HCT116 (cell line): ENCODE measurements around the gene CYP1A2. TPM values are rescaled to one million over a fixed set of nuclear protein-coding genes. Genes with fewer than 3 reads are reported as not detected.

ENCODE experiments used
- ATAC-seq: fragments of 200-7000 bp; cut with Tn5 transposase; 2 replicates; pipeline ENCODE4 v1.9.1; 2020; ENCODE audit warnings: mild to moderate bottlenecking, moderate library complexity
- BruUV-seq: library from RNA; stranded (reverse); fragments of 400-500 nt; replicated peaks from 2 replicates; lab custom pipeline; 2021; lab: Mats Ljungman, UMichigan
- CTCF ChIA-PET: fragments of 300-600 bp; sonication (Branson Sonifier 250); formaldehyde crosslinking; loops from one replicate; lab custom pipeline; 2021; ENCODE audit warnings: antibody characterized with exemption; lab: Charles Lee
- POLR2A ChIA-PET: fragments of 300-600, 350-600 bp; sonication (Branson Sonifier 250); formaldehyde crosslinking; loops from one replicate; lab custom pipeline; 2021; ENCODE audit warnings: antibody characterized with exemption; lab: Charles Lee
- RAD21 ChIA-PET, 2 experiments: fragments of 300-600 bp; sonication (Branson Sonifier 250); formaldehyde crosslinking; loops; one replicate each; lab custom pipeline; 2023; ENCODE audit warnings: low total read pairs in 2 of 2; ENCODE audit not compliant: uncharacterized antibody in 2 of 2, unreplicated experiment in 2 of 2, low non-redundant PET in 1 of 2; lab: Charles Lee
- DNase-seq: peaks from one replicate; pipeline ENCODE4 v3.0.0-alpha.2; 2010; ENCODE audit warnings: low read depth, low spot score
- H2AFZ ChIP-seq: fragments of 200-600 bp; shearing (Covaris generic), sonication (generic); 2 replicates; pipeline ENCODE4 v1.6.1; 2017; ENCODE audit warnings: low read depth, mixed run types, mixed read lengths, antibody characterized with exemption, low read length; ENCODE audit not compliant: poor library complexity, severe bottlenecking
- H3K27ac ChIP-seq: 2 replicates; pipeline ENCODE4 v1.5.1; 2012; ENCODE audit warnings: low read depth, low read length
- H3K27me3 ChIP-seq: fragments of 200-600 bp; sonication (generic); 2 replicates; pipeline ENCODE4 v1.6.1; 2016; ENCODE audit warnings: mixed run types, low read length, mixed read lengths; ENCODE audit not compliant: insufficient read depth
- H3K36me3 ChIP-seq, 2 experiments: fragments of 200-500 bp in 1 of 2; fragments of 200-600 bp in 1 of 2; sonication (Bioruptor generic) in 1 of 2; sonication (generic) in 1 of 2; 2 replicates each; pipeline versions ENCODE4 v1.5.1 to v1.6.1; 2014 to 2016; ENCODE audit warnings: low read length in 2 of 2, inconsistent platforms in 1 of 2, mixed read lengths in 1 of 2, mixed run types in 1 of 2; ENCODE audit not compliant: insufficient read depth in 2 of 2, control insufficient read depth in 1 of 2
- H3K4me1 ChIP-seq, 2 experiments: fragments of 200-600 bp in 1 of 2; sonication (generic) in 1 of 2; 2 replicates each; pipeline versions ENCODE4 v1.5.1 to v1.6.1; 2012 to 2017; ENCODE audit warnings: low read length in 2 of 2, inconsistent platforms in 1 of 2, mild to moderate bottlenecking in 1 of 2, mixed read lengths in 1 of 2, mixed run types in 1 of 2, moderate library complexity in 1 of 2; ENCODE audit not compliant: insufficient read depth in 2 of 2, control insufficient read depth in 1 of 2
- H3K4me2 ChIP-seq: fragments of 200-600 bp; sonication (generic); 2 replicates; pipeline ENCODE4 v1.6.1; 2017; ENCODE audit warnings: mixed run types, low read length, mixed read lengths
- H3K4me3 ChIP-seq, 2 experiments: fragments of 200-600 bp in 1 of 2; sonication (generic) in 1 of 2; replicated peaks in 1 of 2; 2 replicates each; pipeline ENCODE4 v1.5.1; 2011 to 2016; ENCODE audit warnings: low read length in 2 of 2, control low read depth in 1 of 2, low read depth in 1 of 2, mild to moderate bottlenecking in 1 of 2, mixed read lengths in 1 of 2, mixed run types in 1 of 2
- H3K79me2 ChIP-seq: fragments of 200-600 bp; sonication (generic); 2 replicates; pipeline ENCODE4 v1.6.1; 2017; ENCODE audit warnings: mild to moderate bottlenecking, mixed run types, low read length, moderate library complexity, mixed read lengths; ENCODE audit not compliant: insufficient read depth
- H3K9ac ChIP-seq: fragments of 200-600 bp; sonication (generic); 2 replicates; pipeline ENCODE4 v1.6.1; 2016; ENCODE audit warnings: low read length, mixed read lengths
- H3K9me2 ChIP-seq: fragments of 200-600 bp; sonication (generic), shearing (Covaris generic); 2 replicates; pipeline ENCODE4 v1.6.1; 2017; ENCODE audit warnings: mixed run types, mild to moderate bottlenecking, moderate library complexity; ENCODE audit not compliant: insufficient read depth
- H3K9me3 ChIP-seq, 2 experiments: fragments of 200-500 bp in 1 of 2; fragments of 200-600 bp in 1 of 2; sonication (Bioruptor generic) in 1 of 2; sonication (generic) in 1 of 2; 2 replicates each; pipeline ENCODE4 v1.6.1; 2014 to 2017; ENCODE audit warnings: low read length in 2 of 2, mixed read lengths in 2 of 2, inconsistent platforms in 1 of 2, low read depth in 1 of 2, mild to moderate bottlenecking in 1 of 2, mixed run types in 1 of 2, moderate library complexity in 1 of 2; ENCODE audit not compliant: control insufficient read depth in 1 of 2, insufficient read depth in 1 of 2
- H4K20me1 ChIP-seq: fragments of 200-600 bp; sonication (generic), shearing (Covaris generic); 2 replicates; pipeline ENCODE4 v1.6.1; 2017; ENCODE audit warnings: mixed run types, mild to moderate bottlenecking, moderate library complexity; ENCODE audit not compliant: insufficient read depth
- CBX3 ChIP-seq: IDR thresholded peaks from 2 replicates; pipeline ENCODE4 v1.6.1; 2012; ENCODE audit warnings: low read depth
- CEBPB ChIP-seq: IDR thresholded peaks from 2 replicates; pipeline ENCODE4 v1.6.1; 2012; ENCODE audit warnings: low read depth
- CTCF ChIP-seq, 3 experiments: fragments of 200-600 bp in 1 of 3; sonication (generic) in 1 of 3; IDR thresholded peaks in 2 of 3; conservative IDR thresholded peaks in 1 of 3; 2 replicates each; pipeline ENCODE4 v1.5.1; 2012 to 2017; ENCODE audit warnings: low read depth in 2 of 3, low read length in 2 of 3, antibody characterized with exemption in 1 of 3, borderline replicate concordance in 1 of 3, control low read depth in 1 of 3, mild to moderate bottlenecking in 1 of 3, mixed read lengths in 1 of 3, mixed run types in 1 of 3, moderate library complexity in 1 of 3; ENCODE audit not compliant: insufficient read depth in 1 of 3
- ELF1 ChIP-seq: IDR thresholded peaks from 2 replicates; pipeline ENCODE4 v1.6.1; 2012; ENCODE audit warnings: low read depth, borderline replicate concordance
- EZH2phosphoT487 ChIP-seq: fragments of 200-600 bp; IDR thresholded peaks from 2 replicates; pipeline ENCODE4 v1.6.1; 2018; ENCODE audit warnings: antibody characterized with exemption, borderline replicate concordance
- FOSL1 ChIP-seq: IDR thresholded peaks from 2 replicates; pipeline ENCODE4 v1.6.1; 2012; ENCODE audit warnings: low read depth
- JUND ChIP-seq: IDR thresholded peaks from 2 replicates; pipeline ENCODE4 v1.6.1; 2012
- MAX ChIP-seq: IDR thresholded peaks from 2 replicates; pipeline ENCODE4 v1.6.1; 2012
- POLR2A ChIP-seq: IDR thresholded peaks from 2 replicates; pipeline ENCODE4 v1.7.0; 2011; ENCODE audit warnings: borderline replicate concordance; ENCODE audit not compliant: insufficient read depth, insufficient read length; ENCODE audit errors: extremely low read depth
- POLR2AphosphoS5 ChIP-seq: IDR thresholded peaks from 2 replicates; pipeline ENCODE4 v1.6.1; 2011; ENCODE audit warnings: mild to moderate bottlenecking, low read depth, low read length, moderate library complexity
- RAD21 ChIP-seq: IDR thresholded peaks from 2 replicates; pipeline ENCODE4 v1.6.1; 2012; ENCODE audit warnings: low read depth, mild to moderate bottlenecking
- SIN3A ChIP-seq: IDR thresholded peaks from 2 replicates; pipeline ENCODE4 v1.6.1; 2012; ENCODE audit warnings: low read depth
- SP1 ChIP-seq: IDR thresholded peaks from 2 replicates; pipeline ENCODE4 v1.6.1; 2012; ENCODE audit warnings: low read depth
- SRF ChIP-seq: IDR thresholded peaks from 2 replicates; pipeline ENCODE4 v1.6.1; 2012; ENCODE audit warnings: low read depth
- TCF7L2 ChIP-seq: IDR thresholded peaks from 2 replicates; pipeline ENCODE4 v1.7.0; 2011; ENCODE audit warnings: borderline replicate concordance, inconsistent platforms; ENCODE audit not compliant: insufficient read depth, insufficient read length; ENCODE audit errors: extremely low read depth
- YY1 ChIP-seq: IDR thresholded peaks from 2 replicates; pipeline ENCODE4 v1.6.1; 2011; ENCODE audit warnings: low read length, low read depth, moderate library complexity, mild to moderate bottlenecking; ENCODE audit not compliant: insufficient replicate concordance; ENCODE audit errors: extremely low read depth
- ZFX ChIP-seq: fragments of 450-650 bp; IDR thresholded peaks from 2 replicates; pipeline ENCODE4 v1.6.1; 2017
- intact Hi-C: fragments of 100-400 bp; cut with micrococcal nuclease; formaldehyde crosslinking; loops from 2 replicates; pipeline ENCODE4 v1.10.0; 2022
- total RNA-seq: library from RNA; stranded (reverse); gene quantifications from one replicate; pipeline ENCODE4 v1.2.1, GENCODE V29; 2021; ENCODE audit not compliant: unreplicated experiment
- TF ChIP-seq, protein P1 (sequence below): IDR thresholded peaks from 2 replicates; pipeline ENCODE4 v1.6.1; 2011; ENCODE audit warnings: mild to moderate bottlenecking, low read length, moderate library complexity; ENCODE audit not compliant: insufficient replicate concordance; ENCODE audit errors: extremely low read depth
- TF ChIP-seq, protein P2 (sequence below): IDR thresholded peaks from 2 replicates; pipeline ENCODE4 v1.6.1; 2012; ENCODE audit warnings: low read depth
- TF ChIP-seq, protein P3 (sequence below): IDR thresholded peaks from 2 replicates; pipeline ENCODE4 v1.6.1; 2012

The CYP1A2 gene
- total RNA-seq, 1 experiment from 2014 or later, result not detected

GRCh38 chr15:74746389-74746788 lies 2.3 kb upstream of the CYP1A2 start:
- no peak overlapping the region for H3K27ac ChIP-seq
- H3K9me3 ChIP-seq, result peaks cover 4 to 7% of the 10 kb centered on the region in 2 experiments; a peak in 1 of 4 replicates
- no peak overlapping the region for H3K4me3 ChIP-seq
- no peak for ATAC-seq
- TF ChIP-seq, protein P1, sequence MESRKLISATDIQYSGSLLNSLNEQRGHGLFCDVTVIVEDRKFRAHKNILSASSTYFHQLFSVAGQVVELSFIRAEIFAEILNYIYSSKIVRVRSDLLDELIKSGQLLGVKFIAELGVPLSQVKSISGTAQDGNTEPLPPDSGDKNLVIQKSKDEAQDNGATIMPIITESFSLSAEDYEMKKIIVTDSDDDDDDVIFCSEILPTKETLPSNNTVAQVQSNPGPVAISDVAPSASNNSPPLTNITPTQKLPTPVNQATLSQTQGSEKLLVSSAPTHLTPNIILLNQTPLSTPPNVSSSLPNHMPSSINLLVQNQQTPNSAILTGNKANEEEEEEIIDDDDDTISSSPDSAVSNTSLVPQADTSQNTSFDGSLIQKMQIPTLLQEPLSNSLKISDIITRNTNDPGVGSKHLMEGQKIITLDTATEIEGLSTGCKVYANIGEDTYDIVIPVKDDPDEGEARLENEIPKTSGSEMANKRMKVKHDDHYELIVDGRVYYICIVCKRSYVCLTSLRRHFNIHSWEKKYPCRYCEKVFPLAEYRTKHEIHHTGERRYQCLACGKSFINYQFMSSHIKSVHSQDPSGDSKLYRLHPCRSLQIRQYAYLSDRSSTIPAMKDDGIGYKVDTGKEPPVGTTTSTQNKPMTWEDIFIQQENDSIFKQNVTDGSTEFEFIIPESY, result no peak
- TF ChIP-seq ZFX (no peak), POLR2A (no peak), SIN3A (no peak), ELF1 (no peak), FOSL1 (no peak), RAD21 (no peak), CEBPB (no peak), YY1 (no peak), SRF (no peak), SP1 (no peak), TCF7L2 (no peak), EZH2phosphoT487 (no peak), CBX3 (no peak), CTCF (IDR thresholded peaks at IDR 0.05 in 2 of 3, conservative IDR thresholded peaks at IDR 0.05 in 1 of 3; ENCODE audit: borderline replicate concordance in 1 of 3, insufficient read depth in 1 of 3, low read depth in 2 of 3, low read length in 2 of 3) (no peak), POLR2AphosphoS5 (no peak), JUND (no peak), MAX (no peak)
- TF ChIP-seq, protein P2, sequence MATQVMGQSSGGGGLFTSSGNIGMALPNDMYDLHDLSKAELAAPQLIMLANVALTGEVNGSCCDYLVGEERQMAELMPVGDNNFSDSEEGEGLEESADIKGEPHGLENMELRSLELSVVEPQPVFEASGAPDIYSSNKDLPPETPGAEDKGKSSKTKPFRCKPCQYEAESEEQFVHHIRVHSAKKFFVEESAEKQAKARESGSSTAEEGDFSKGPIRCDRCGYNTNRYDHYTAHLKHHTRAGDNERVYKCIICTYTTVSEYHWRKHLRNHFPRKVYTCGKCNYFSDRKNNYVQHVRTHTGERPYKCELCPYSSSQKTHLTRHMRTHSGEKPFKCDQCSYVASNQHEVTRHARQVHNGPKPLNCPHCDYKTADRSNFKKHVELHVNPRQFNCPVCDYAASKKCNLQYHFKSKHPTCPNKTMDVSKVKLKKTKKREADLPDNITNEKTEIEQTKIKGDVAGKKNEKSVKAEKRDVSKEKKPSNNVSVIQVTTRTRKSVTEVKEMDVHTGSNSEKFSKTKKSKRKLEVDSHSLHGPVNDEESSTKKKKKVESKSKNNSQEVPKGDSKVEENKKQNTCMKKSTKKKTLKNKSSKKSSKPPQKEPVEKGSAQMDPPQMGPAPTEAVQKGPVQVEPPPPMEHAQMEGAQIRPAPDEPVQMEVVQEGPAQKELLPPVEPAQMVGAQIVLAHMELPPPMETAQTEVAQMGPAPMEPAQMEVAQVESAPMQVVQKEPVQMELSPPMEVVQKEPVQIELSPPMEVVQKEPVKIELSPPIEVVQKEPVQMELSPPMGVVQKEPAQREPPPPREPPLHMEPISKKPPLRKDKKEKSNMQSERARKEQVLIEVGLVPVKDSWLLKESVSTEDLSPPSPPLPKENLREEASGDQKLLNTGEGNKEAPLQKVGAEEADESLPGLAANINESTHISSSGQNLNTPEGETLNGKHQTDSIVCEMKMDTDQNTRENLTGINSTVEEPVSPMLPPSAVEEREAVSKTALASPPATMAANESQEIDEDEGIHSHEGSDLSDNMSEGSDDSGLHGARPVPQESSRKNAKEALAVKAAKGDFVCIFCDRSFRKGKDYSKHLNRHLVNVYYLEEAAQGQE, result no peak
- TF ChIP-seq, protein P3, sequence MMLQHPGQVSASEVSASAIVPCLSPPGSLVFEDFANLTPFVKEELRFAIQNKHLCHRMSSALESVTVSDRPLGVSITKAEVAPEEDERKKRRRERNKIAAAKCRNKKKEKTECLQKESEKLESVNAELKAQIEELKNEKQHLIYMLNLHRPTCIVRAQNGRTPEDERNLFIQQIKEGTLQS, result no peak
- TF ChIP-seq, all 23 proteins: peak for 0
- no peaks in the 10 kb centered on the region for H3K79me2 ChIP-seq
- BruUV-seq, result no TSS peak
- ChIA-PET RAD21 (no interaction called here), CTCF (no interaction called here), POLR2A (no interaction called here)
- no peak overlapping the region for H3K9ac ChIP-seq
- H3K4me2 ChIP-seq, result no peak overlapping the region
- H3K27me3 ChIP-seq, result no peaks in the 10 kb centered on the region
- H4K20me1 ChIP-seq, result no peaks in the 10 kb centered on the region
- H3K9me2 ChIP-seq, result no peaks in the 10 kb centered on the region
- no peaks in the 10 kb centered on the region for H3K36me3 ChIP-seq
- intact Hi-C loops, result loop anchor here (10.0 kb wide), 1 partner anchor 732 kb away; no protein-coding TSS in a partner anchor
- H3K4me1 ChIP-seq, result no peaks in the 10 kb centered on the region
- no peak for DNase-seq
- H2AFZ ChIP-seq, result no peak overlapping the region
